Kidney capillary endothelial cell (primary cell): ENCODE results near the gene SHROOM3.
"Not testable (repeated sequence)": the region's sequence is repeated elsewhere in the genome, so short reads cannot be mapped to it uniquely, and the experiment has no call there.

Experiments
- DNase-seq: peaks from one replicate; pipeline ENCODE4 v3.0.0-alpha.2; 2018; ENCODE audit warnings: low spot score

Gene SHROOM3

GRCh38 chr4:76723924-76724323 is 288.9 kb downstream of the SHROOM3 start:
- DNase-seq, result no peak

DNA sequence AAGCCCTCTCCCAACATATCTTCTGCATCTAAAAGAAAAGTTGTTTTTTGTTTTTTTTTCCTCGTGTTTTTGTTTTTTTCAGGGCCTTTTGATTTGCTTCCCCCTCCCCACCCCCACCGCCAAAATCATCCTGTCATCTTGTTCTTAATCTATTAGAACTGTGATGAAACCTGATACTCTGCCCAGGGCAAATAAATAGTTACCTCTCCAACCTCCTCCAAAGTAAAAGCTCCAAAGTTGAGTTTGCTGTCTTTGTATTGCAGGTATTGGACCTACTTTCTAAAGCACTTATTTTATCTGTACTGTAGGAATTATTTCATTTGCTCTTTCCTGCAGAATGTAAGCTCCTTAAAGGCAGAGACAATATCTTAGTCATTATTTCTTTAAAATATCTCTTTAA is 290.0 kb downstream of the SHROOM3 start:
- no peak for DNase-seq

DNA sequence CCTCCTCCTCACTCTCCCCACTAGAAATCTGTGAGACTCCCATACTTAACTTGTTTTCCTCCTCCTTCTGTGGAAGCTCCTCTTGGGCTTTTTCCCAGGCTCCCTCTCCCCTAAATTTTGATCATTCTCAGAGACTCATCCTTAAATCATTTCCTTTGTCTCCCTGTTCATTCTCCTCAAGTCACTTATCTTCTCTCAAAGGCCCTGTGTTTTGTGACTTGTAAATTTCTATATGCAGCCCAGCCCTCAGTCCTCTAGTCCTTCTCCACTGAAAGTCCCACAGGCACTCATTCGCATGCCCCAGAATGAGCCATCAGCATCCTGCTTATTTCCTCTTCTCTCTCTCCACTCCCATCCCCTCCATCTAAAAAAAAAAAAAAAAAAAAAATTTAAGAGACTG is 291.1 kb downstream of the SHROOM3 start:
- no peak for DNase-seq

DNA sequence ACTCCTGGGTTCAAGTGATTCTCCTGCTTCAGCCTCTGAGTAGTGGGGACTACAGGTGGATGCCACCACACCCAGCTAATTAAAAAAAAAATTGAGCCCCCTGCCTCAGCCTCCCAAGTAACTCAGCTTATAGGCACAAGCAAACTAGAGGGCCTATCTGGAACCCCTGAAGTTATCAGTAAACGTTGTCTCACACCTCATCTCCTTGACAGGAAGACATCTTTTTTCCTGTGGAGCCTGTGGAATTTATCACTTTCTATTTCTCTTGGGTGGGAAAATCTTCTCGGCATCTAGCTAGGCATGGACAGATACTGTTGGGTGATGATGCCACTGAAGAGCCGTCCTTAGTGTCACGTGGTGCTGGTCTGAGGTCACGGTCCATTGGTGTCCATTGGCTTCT is 291.6 kb downstream of the SHROOM3 start:
- no peak for DNase-seq

- not testable (repeated sequence) for DNase-seq
Measured at GRCh38 chr4:76727934-76728333, 292.9 kb downstream of the SHROOM3 start.

- DNase-seq, result no peak
Measured at GRCh38 chr4:76729460-76729859, 294.4 kb downstream of the SHROOM3 start.

DNA sequence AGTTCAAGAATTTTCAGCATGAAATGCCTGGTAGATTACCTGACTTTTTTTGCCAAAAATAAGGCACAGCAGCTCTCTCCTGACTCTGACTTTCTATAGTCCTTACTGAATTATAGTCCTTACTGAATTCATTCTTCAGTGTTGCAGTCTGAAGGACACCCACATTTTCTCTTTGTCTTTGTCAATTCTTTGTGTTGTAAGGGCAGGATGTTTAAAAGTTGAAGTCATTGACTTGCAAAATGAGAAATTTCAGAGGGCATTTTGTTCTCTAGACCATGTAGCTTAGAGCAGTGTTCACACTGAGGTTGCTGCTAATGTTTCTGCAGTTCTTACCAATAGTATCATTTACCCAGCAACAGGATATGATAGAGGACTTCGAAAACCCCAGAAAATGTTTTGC is 295.0 kb downstream of the SHROOM3 start:
- DNase-seq, result no peak

DNA sequence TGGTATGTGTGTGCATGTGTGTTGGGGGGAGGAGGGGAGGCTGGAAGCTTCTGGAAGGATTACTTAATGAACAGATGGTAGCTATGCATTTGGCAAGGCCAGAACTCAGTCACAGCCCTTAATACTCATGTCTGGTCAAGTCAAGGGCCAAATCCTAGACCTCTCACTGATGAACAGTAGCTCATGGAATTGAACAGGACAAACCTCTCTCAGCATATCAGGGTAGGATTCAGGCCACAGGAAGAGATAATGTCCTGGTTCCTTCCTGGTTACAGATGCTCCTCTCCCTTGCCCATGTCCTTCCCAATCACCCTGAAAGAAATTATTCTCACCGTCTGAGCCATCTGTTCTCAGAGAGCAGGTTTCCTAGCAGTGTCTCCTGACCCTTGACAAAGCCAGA is 297.2 kb downstream of the SHROOM3 start:
- DNase-seq, result no peak

GRCh38 chr4:76733068-76733771 is 298.2 kb downstream of the SHROOM3 start:
- no peak for DNase-seq

DNA sequence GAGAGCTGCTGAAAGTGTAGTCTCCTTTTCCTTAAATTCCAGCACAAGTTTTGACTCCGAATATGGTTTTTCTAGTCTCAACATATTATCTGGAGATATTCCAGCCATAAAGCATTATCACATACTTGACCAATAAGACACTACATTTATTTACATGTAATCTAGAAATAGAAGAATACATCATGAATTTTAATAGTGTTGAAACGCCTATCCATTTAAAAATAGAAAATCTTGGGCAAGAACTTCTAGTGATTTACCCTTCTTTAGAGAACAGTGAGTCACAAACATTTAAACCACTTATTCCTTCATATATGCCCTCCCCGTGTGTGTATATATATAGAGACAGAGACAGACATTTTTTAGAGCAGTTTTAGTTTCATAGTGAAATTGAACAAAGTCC is 301.4 kb downstream of the SHROOM3 start:
- DNase-seq, result no peak

GRCh38 chr4:76737180-76737579 is 302.2 kb downstream of the SHROOM3 start:
- DNase-seq, result no peak

- no peak for DNase-seq
Measured at GRCh38 chr4:76737771-76738085, 302.7 kb downstream of the SHROOM3 start.

- no peak for DNase-seq
Measured at GRCh38 chr4:76738086-76738931, 303.3 kb downstream of the SHROOM3 start.

DNA sequence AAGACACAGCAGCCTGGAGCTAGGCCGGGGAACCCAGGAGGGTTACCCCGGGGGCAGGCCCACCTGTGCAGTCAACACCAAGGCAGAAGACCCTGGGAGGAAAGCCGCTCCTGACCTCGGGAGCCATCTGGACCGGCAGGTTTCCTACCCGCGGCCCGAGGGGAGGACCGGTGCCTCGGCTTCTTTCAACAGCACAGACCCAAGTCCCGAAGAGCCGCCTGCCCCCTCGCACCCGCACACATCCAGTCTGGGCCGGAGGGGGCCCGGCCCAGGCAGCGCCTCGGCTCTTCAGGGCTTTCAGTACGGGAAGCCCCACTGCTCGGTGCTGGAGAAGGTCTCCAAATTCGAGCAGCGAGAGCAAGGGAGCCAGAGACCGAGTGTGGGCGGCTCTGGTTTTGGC is 305.2 kb downstream of the SHROOM3 start:
- DNase-seq, result no peak

DNA sequence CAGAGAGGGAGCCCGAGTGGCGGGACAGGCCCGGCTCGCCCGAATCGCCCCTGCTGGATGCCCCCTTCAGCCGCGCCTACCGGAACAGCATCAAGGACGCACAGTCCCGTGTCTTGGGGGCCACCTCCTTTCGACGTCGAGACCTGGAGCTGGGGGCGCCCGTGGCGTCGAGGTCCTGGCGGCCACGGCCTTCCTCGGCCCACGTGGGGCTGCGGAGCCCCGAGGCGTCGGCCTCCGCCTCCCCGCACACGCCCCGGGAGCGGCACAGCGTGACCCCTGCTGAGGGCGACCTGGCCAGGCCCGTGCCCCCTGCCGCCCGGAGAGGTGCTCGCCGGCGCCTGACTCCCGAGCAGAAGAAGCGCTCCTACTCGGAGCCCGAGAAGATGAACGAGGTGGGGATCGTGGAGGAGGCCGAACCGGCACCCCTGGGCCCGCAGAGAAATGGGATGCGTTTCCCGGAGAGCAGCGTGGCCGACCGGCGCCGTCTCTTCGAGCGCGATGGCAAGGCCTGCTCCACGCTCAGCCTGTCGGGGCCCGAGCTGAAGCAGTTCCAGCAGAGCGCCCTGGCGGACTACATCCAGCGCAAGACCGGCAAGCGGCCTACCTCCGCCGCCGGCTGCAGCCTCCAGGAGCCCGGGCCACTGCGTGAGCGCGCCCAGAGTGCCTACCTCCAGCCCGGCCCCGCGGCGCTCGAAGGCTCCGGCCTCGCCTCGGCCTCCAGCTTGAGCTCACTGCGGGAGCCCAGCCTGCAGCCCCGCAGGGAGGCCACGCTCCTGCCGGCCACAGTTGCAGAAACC is 306.0 kb downstream of the SHROOM3 start:
- no peak for DNase-seq

DNA sequence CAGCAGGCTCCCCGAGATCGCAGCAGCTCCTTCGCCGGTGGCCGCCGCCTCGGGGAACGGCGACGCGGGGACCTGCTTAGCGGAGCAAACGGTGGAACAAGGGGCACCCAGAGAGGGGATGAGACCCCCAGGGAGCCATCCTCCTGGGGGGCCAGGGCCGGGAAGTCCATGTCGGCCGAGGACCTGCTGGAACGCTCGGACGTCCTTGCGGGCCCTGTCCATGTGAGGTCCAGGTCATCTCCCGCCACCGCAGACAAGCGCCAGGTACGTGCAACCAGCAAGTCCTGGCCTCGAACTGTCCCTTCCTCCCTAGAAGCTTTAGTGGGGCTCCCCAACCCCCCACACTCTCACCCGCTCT is 306.6 kb downstream of the SHROOM3 start:
- DNase-seq, result no peak

DNA sequence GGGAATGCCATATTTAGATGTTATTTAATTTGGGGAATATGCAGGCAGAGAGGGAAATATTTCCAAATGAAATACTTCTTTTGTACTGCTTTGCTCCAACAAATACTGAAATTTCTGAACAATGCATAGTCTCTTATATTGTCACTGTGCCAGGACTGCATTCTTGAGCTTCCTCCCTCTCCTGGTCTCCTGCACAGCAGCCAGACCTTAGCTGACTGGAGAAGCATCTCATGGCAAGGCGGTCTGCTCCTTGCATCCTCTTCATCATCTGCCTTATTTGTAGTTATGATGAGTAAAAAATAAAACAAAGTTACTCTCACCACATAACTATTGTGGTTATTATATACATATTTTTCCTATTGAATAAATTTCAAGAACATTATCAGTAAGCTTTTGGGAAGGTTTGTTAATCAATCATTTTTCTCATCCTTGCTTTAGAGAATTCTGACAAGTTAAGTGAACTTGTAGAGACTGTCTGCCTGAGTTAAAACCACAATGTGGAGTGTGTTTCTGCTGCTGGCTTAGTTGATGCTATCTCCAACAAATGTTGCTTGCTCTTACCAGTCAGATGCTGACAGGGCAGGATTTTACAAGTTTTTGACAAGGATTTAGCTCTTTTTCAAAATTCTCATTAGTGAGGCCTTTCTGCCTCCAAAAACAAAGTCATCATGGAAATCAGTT is 309.4 kb downstream of the SHROOM3 start:
- peak; percentile 81 for DNase-seq

DNA sequence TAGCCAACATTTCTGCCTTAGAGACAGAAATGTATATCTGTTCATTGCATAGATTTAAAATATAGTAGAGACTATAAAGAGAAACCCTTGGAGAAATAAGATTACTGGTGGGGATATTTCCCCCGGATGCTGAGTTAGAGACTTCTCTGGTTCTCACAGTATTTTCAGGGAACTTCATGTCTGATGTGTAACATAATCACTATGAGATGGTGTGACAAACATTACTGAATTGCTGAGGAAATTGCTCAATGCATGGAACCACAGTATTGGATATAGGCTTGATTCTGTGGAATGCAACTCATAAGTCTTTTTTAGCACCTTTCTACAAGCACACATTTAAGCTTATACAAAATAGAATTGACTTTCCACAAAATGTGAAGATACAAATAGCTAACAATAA is 310.2 kb downstream of the SHROOM3 start:
- no peak for DNase-seq

DNA sequence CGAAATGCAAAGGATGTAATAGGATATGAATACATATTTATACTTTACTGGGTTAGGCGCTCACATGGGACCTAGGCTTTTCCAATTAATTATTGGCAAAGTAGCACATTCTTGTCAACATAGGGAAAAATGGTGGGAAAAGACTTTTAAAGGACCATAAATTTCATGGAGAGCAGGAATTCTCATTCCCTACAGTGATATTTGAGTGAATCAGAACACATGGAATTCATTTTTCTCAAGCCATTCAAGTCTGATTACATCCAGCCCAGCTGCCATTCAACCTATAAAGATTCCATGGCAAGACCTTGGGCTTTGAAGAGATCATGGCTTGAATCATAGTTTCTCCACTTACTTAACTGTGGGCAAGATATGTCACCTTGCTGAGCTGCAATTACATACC is 312.5 kb downstream of the SHROOM3 start:
- DNase-seq, result no peak

- DNase-seq, result peak; percentile 31
Measured at GRCh38 chr4:76748649-76749048, 313.6 kb downstream of the SHROOM3 start.

DNA sequence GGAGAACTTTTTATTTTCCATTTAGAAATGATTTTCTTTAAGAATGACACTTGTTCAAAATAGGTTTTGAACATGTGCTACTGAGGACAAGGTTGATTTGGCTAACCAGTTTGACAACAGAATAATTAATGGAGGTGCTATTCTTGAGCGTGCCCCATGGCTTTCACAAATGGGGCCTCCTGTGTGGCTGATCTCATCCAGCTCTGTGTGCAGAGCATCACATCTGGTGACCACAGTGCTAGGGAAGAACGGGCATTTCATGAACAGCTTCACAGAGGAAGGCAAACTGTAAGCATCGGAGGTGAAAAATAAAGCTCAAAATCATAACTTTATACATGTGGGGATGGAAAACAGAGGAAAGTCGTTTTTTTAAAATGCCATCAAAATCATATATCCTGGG is 314.3 kb downstream of the SHROOM3 start:
- no peak for DNase-seq

DNA sequence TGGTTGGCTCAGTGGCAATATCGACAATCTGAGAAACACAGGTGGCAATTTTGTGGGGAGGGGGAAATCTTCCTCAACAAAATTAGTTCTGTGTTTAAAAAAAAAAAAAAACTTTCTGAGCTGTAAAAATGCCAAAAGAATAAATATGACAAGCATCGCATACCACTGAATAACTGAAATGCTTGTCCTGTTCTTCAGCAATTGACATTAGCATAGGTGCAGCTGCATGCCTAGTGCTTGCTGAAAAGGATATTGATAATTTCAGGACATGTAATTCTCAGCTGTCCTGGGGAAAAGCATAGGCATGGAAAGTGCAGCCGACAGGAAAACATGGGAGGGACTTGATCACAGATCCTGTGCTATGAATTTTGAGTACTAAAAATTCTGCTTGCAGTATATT is 315.7 kb downstream of the SHROOM3 start:
- DNase-seq, result no peak
